HG03442 (cell line): ENCODE results near the gene C1orf116.

Experiments
- ATAC-seq: cut with Tn5 transposase; IDR thresholded peaks from one replicate; pipeline ENCODE4 v1.9.1; 2021; ENCODE audit warnings: mild to moderate bottlenecking, moderate library complexity; ENCODE audit not compliant: unreplicated experiment

Gene C1orf116

DNA sequence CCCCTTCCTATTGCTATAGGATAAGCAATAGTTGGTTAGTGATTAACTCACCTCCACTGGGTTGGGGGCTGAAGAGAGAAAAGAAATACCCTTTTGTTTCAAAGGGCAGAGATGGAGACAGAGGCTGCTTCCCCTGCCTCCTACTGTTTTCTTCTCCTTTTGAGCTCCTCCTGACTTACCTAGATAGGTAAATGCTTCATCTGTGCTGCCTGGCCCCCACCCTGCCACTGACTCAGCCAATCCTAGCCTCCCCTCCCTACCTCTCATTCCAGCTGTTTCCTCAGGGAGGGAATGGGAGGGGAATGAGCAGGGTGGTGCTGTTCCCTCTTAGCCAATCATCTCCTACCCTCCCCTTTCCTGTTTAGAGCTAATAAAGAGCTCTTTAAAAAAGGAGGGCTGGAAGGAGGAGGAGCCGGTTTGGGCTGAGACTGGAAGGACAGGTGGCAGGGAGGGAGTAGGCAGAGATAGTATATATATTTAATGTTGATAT, at the start of gene C1orf116:
C1orf116 (minus strand) TSS at position 229 of the 490 bp plus-strand sequence. CDS start 5,158 bp downstream, outside the sequence.
- no peak for ATAC-seq

DNA sequence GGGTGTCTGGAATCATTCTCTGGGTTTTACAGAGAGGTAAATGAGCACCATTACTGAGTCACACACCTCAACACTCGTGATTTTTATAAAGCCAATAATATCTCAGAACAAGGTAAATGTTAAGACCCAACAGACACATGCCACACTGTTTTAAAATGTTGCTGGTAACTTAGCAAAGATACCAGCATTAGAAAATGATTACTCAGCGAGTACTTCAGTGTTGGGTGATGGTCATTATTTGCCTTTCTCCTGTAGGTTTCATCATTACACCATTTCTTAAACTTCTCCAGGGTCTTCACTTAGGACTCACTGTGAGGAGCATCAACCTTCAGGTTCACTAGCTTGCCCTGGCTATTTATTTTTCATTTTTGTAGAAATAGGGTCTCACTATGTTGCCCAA, 49.2 kb upstream of the C1orf116 start:
- ATAC-seq: no peak

DNA sequence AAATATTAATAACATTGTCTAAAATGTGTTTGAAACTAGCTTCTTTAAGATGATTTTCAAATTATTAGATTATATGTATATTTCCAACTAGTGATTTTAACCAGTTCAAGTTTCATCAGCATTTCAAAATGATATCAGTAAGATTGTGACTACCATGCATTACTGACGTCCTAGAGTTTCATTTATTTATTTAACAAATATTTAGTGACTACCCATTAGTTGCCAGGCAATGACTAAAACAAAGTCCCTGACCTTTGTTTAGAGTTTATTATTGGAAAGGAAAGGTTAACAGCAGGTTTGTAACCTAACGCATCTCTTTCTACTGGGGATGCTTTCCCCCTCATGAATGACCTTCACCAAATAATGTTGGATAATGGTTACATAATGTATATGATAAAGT, 48.5 kb upstream of the C1orf116 start:
- ATAC-seq: no peak

DNA sequence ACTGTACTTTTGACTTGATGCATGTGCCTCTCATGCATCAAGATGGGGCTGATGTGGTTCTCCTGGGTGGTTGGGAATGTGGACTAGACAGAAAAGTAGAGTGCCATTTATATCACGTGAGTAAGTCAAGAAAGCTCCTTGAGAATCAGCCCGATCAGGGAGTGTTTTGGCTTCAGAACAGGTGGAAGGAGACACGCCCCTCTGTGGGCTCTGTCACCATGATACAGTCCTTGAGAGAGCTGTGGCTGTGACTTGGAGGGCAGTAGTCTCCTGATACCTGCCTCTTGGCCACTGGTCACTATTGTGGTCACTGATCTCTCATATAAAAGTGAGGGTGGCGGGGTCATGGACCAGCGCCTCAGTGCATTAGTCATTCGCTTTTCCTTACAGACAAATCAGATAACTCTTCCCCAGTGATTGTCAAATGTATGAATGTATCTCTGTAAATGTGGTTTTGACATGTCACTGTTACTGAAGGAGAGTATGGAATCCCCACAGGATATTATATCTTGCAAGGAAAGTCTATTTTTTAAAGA, 47.2 kb upstream of the C1orf116 start:
- no peak for ATAC-seq

DNA sequence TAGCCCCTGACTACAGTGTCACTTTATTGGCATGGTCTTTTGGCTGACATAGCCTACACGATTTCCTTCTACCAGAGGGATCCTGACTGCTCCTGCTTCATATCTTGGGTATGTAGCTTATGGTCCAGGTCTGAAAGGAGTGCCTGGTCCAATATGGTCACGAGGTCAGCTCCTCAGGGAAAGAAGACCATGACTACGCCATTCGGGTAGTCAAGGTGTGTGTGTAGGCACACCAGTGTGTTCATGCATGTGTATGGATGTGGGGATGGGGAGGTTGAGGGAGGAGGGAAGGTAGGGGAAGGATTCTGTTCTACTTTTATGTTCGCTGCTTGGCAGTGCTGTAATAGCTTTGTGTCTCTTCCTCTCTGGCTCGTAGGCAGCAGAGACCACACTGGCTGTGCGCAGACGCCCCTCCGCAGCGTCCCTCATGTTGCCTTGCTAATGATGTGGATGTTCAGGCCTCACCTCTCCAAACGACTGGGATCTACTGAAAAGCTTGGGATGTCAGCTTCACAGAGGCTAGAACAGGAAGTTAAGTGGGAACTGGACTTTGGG, 46.1 kb upstream of the C1orf116 start:
- no peak for ATAC-seq

DNA sequence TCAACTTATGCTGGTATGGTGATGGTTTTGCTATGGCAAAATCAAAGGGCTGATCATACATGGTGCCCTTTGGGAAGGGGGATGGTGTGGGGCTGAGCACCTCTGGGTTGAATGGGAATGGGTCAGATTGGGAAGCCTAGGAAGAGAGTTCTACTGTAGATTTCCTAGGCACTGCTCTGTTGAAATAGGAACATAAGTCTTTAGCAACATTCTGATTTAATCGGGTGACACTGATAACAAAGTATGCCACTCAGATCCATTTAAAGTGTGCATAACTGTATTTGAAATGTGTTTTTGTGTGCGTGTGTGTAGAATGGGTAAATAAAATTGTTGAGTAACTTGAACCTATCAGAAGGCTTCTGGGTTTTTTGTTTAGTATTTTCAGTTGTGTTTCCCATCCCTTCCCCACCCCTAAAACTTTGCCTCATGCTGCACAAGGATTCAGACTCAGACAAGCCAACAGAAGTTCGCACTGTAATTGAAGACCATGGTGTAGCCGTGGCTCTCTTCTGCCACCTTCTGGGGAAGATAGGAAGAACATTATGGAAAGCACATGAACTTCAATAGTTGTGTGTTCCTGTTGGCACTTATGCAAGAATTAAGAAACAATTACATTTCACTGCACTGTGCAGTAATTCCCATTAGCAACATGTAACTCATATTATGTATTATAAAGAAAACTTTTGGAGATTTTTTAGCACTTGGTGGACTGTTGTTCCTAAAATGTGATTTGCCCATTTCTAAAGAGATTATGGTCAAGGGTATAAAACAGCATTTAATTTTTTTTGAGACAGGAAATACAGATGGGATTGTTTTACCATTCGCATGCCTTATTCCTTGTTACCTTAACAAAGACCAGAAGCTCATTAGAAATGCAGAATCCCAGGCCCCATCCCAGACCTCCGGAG, 45.2 kb upstream of the C1orf116 start:
- ATAC-seq: peak; percentile 47

DNA sequence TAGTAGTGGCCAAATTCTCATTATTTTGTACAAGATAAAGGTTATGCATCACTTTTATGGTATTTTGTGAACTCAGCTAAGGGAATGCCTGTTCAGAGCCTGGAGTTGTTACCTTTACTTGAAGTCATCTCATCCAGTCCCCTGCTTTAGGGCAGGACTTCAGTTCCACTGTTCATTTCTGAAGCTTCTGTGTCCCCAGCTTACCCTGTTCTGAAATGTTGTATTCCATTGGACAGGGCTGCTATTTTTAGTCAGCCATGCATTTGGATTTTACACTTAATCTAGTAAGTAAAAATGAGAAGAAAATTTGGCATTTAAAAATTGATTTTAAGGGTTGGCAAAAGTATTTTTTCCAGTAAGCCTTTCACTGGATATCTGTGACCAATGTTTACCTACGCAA, 44.5 kb upstream of the C1orf116 start:
- no peak for ATAC-seq

DNA sequence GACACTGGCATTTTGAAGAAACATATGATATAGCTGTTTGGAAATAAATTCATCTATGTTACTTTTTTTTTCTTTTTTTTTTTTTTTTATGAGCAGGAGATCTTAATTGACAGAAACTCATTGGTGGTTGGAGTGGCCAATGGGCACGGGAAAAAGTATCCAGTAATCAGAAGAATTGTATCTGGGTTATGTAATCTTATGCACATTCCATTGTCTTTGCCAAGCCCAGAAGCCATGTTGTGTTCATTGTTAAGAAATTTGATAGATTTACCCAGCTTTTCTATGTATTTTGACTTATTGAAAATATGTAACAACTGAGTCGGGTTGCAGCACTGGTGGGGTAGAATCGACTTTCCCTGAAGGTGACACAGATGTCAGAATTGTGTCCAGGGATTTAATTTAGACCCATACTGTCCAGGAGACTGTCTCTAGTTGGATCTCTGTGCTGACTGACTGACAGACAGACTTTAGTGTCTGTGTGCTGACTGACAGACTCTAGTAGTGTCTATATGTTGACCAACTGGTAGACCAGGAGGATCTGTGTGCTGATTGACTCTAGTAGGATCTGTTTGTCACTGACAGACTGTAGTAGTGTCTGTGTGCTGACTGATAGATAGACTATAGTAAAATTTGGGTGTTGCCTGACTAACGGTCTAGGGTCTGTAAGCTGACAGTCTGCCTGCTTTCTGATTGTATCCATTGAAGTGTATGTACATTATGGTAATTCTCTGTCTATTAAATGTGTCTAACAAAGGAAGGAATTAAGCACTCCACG, 43.8 kb upstream of the C1orf116 start:
- ATAC-seq: no peak

DNA sequence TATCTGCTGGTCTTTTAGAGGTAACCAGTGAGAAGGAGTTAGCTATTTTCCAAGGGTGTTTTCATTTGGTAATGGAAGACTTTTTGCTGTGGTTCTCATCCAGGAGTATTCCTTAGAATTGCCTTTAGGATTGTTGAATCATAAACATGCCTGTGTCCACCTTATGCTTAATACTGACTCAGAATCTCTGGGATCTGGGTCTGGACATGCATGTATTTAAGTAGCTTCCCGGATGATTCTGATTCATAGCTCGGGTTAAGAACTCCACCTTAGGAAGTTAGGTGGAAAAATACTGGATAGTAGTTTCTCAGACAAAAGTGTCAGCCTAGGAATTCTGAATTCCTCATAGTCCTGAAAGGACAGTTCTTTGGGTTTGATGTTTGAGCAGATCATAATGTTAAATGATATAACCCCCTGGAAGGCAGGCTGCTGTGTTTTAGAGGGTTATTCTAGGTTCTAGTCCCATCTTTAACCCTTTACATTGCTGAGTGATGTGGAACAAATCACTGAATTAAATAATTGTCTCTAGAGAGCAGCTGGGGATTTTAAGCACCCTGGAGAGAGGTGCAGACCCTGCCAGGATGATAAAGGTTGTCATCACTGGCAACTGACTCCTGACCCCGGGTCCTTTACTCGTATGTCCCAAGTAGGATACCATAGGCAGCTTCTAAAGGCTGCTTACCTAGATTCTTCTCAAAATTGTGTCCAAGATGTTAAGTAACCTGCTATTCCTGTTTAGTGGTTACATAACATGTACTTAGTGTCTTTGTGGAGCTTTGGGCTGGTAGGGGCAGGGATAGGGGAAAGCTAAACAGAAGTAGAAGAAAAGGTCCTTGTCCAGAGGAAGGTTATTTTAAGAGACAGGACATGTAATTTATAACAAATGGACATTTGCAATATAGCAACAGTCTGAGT, 41.6 kb upstream of the C1orf116 start:
- ATAC-seq: no peak

DNA sequence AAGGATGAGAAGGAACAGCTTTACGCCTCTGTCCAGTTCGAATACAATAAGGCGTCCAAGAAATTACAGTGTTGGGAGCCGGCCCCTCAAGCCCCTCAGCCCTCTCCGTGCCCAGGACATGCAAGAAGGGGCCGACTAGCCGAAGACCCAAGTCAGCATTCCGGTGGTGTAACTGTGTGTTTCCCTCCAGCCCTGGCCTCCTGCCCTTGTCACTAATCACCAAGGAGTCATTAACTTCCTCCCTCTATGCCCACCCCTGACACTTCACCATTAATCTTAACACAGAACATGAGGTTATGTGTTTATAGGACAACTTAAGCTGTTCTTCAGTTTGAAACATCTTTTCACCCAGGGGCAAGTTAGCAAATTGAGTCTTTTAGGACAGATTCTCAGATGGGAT, 39.7 kb upstream of the C1orf116 start:
- ATAC-seq: no peak

DNA sequence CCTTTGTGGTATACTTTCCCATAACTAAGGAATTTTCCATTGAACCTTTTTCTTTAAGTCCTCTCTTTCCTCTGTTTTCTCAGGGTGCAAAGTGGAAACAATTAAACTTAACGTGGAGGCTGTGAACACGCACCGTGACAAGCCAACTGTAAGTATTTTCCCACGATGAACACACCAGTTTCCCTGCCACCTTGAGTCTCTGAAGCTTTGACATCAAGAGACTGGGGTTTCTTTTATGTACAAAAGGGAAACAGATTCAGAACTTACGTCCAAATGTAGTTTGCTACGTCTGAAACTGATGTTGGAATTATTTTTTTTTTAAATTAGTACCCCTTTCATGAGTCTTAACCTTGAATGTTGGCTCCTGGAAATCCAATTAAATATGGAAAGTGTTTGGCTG, 38.9 kb upstream of the C1orf116 start:
- no peak for ATAC-seq

DNA sequence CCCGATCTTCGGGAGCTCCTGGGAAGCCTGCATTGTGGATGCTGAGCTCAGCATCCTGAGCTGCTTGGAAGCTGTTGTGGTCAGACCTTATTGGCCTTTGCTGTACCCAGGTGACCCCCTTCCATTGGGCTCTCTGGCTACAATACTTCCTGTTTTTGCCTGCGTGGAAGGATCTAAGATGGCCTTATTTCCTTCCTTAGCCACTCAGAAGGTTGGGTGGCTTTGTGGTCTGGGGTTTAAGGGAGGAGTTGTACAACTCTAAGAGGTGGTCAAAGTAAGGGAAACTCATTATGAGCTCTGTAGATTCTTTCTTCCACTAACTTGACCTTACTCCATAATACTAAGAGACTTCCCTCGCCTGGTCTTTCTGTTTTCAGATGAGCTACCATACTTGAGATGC, 38.3 kb upstream of the C1orf116 start:
- no peak for ATAC-seq

DNA sequence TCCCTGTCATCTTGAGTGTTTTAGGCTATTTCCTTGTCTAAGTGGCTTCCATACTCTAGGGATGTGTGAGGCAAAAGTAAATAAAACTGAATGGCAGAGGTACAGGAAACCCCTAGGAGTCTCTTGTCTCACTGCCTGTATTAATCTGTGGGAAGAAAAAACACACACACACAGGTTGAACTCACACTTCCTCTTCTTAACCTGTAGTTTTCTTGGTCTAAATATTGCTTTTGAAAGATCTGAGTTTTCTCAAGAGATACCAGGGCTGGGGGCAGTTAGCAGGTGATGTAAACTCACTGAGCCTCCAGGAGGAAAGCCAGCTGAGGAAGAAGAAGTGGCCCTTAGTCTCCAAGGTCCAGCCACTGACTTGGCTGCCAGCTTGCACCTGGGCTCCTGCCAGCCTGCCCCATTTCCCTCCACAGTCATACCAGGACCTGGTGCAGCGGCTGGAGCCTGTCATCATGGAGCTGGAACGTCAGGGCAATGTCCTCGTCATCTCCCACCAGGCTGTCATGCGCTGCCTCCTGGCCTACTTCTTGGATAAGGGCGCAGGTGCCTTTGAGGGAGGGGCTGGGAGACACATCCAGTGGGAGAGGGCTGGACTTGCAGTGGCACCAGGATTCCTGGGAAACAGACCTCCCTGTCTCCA, 37.4 kb upstream of the C1orf116 start:
- no peak for ATAC-seq

DNA sequence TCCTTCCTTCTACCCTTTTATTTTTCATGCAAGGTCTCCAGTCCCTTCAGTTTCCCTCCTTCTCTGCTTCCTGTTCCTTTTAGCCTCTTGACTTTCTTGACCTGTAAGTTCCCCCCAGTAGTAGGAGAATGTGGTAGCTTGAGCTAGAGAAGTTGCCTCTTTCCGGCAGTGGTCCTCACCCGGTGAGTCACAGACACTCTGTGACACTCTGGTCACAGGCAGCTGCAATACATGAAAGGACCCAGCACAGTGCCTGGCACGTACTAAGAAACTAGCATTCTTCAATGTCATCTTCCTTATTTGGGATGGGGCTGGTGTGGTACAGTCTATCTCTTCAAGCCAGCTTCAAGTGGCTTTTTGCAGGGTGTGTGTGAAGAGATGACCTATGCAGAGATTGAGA, 36.5 kb upstream of the C1orf116 start:
- ATAC-seq: no peak

DNA sequence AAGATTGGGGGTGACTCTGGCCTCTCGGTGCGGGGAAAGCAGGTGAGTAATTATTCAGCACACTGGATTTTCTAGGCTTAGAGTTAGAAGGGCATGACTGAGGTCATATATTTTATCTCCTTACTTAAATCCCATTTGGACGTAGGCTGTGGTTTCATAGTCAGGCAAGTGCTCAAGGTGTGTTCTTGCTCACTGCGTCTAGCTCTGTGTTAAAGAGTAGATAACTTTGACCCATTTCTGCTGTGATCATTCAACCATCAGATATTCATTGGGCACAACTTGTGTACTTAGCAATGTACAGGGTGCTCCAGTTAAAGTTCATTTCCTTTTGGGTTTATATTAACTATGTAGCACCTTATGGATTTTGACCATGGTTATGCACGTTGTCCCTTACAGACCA, 35.1 kb upstream of the C1orf116 start:
- ATAC-seq: no peak

DNA sequence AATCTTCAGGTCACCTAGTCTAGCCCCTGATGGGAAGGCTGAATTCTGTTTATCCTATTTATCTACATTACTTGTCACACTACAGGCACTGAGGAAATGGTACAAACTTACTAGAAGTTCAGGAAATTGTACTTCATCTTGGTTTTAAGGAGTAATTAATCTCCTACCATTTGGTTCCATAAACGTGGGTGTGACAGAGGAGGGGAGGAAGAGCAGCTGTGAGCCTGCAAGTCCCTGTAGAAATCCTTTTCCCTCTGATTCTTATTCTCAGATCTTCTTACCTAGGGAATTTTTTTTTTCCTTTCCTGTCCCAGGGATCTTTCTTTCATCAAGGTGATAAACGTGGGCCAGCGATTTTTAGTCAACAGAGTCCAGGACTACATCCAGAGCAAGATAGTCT, 34.6 kb upstream of the C1orf116 start:
- ATAC-seq: no peak

DNA sequence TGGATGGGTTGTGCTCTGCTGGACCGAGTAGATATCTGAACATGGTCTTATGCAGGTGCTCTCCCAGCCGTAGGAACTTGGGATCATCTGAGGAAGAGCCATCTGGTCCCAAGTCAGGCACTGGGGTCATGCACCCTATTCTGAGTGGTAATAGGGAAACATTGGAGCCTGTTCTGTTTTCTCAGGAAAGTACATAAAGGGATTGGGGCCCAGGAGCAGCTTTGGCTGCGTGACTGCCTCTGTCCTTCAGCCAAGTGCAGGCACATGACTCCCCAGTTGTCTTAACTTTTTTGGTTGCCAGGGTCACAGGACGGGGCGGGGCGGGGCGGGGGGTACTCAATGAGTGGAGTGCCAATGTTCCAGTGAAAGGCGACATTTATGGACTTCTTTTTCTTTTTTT, 32.0 kb upstream of the C1orf116 start:
- no peak for ATAC-seq

DNA sequence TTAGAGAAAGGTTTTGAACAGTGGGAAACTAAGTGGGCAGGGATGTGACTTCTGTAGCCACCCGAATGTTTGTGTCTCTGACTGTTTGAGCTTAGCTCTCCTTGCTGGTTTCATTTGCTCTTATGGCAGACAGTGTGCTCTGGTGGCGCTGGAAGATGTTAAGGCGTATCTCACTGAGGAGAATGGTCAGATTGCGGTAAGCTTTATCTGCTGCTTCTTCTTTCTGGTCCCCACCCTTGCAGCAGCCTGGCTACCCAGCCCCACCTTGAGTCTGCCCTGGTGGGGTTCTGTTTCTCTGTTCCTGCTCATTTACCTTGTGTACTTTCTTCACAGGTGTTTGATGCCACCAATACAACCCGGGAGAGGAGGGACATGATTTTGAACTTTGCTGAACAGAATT, 30.5 kb upstream of the C1orf116 start:
- no peak for ATAC-seq

DNA sequence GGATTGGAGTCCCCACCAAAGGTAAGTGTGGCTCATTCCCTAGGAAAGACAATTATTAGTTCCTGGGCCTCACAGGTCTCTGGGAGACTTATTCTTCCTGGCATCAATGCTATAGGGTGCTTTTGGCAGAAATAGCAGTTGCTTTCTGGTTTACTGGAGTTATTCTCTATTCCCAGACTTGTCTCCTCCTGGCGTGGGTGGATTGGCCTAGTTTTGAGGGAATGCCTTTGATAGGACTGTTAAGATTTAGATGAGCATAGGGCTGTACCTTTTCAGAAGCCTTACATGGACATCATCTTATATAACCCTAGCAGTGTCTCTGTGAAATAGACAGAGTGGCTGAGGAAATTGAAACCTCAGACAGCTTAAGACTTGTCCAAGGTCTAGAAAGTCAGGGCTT, 29.5 kb upstream of the C1orf116 start:
- no peak for ATAC-seq

DNA sequence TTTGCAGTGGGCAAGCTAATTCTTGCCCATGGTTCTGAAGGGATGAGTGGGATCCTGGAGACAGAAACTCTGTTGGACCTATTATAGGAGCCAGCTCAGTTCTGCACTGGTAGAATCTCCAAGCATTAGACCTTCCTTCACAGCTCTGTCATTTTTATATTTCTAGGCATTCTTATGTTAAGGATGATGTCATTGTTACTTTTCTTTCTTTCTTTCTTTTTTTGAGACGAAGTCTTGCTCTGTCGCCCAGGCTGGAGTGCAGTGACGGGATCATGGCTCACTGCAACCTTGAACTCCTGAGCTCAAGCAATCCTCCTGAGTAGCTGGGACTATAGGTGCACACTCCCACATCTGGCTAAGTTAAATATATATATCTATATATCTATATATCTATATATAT, 28.0 kb upstream of the C1orf116 start:
- no peak for ATAC-seq
